Activated CD8-positive, alpha-beta memory T cell treated with anti-CD3 and anti-CD28 coated beads, Interleukin-2, amount 50 U/mL, for 48 hours (primary cell): ENCODE data around the gene KCNC4.

Experiments used
- DNase-seq: peaks from one replicate; pipeline ENCODE4 v3.0.0-alpha.2; 2020

The KCNC4 gene

DNA sequence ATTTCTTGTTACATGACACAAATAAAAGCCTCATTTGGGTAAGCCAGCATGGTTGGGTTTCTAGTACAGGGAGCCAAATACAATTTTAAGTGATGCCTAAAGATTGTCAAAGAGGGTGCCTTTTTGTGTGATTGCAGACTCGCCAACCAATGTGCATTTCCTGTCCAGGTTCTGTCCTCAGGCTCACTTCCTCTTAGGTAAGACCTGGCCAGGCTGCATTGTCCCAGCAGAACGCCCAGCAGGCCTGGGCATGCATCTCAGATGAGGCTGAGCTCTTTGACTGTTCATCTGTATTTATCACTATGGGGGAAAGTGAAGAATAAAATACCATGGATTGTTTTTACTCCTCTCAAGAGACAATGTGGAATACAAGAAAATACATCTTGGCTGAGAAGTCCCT, 49.7 kb downstream of the KCNC4 start:
- DNase-seq = no peak
